ENCODE results near the gene SCNN1A. TPM values are rescaled to one million over a fixed set of nuclear protein-coding genes. Genes with fewer than 3 reads are reported as not detected.

The SCNN1A gene
- total RNA-seq, 1 donor from 2014 or later: not detected

- H3K36me3 ChIP-seq (ENCODE audit: control insufficient read depth in 3 of 3, insufficient read depth in 3 of 3, low read length in 3 of 3): peaks cover 0 to 3% (median 0%) of the 10 kb centered on the region in 3 donors
- no peaks in the 10 kb centered on the region for H3K4me1 ChIP-seq (ENCODE audit: control insufficient read depth in 3 of 3, insufficient read depth in 3 of 3, low read length in 3 of 3)
- H3K27ac ChIP-seq (ENCODE audit: low read depth, low read length): no peak overlapping the region
- H3K9me3 ChIP-seq (ENCODE audit: control insufficient read depth in 3 of 3, low read length in 3 of 3): no peaks in the 10 kb centered on the region
- no peak overlapping the region for H3K9ac ChIP-seq (ENCODE audit: low read depth in 1 of 3, low read length in 3 of 3)
- no peak overlapping the region for H3K4me3 ChIP-seq (ENCODE audit: low read length in 3 of 3)
- no peaks in the 10 kb centered on the region for H3K27me3 ChIP-seq (ENCODE audit: control insufficient read depth in 3 of 3, insufficient read depth in 3 of 3, low read length in 3 of 3)
These were observed 29.0 kb upstream of the SCNN1A start for GRCh38 chr12:6404390-6404789.

GRCh38 chr12:6399884-6400644 lies 24.7 kb upstream of the SCNN1A start:
- H3K9ac ChIP-seq (ENCODE audit: low read depth in 1 of 3, low read length in 3 of 3): no peak overlapping the region
- no peaks in the 10 kb centered on the region for H3K4me1 ChIP-seq (ENCODE audit: control insufficient read depth in 3 of 3, insufficient read depth in 3 of 3, low read length in 3 of 3)
- H3K27ac ChIP-seq (ENCODE audit: low read depth, low read length): no peak overlapping the region
- H3K9me3 ChIP-seq (ENCODE audit: control insufficient read depth in 3 of 3, low read length in 3 of 3): no peaks in the 10 kb centered on the region
- H3K36me3 ChIP-seq (ENCODE audit: control insufficient read depth in 3 of 3, insufficient read depth in 3 of 3, low read length in 3 of 3): peaks cover 0 to 3% (median 0%) of the 10 kb centered on the region in 3 donors
- H3K4me3 ChIP-seq (ENCODE audit: low read length in 3 of 3): no peak overlapping the region
- no peaks in the 10 kb centered on the region for H3K27me3 ChIP-seq (ENCODE audit: control insufficient read depth in 3 of 3, insufficient read depth in 3 of 3, low read length in 3 of 3)

GRCh38 chr12:6396031-6396430 lies 20.7 kb upstream of the SCNN1A start:
- no peak overlapping the region for H3K9ac ChIP-seq (ENCODE audit: low read depth in 1 of 3, low read length in 3 of 3)
- H3K36me3 ChIP-seq (ENCODE audit: control insufficient read depth in 3 of 3, insufficient read depth in 3 of 3, low read length in 3 of 3): peaks cover 5 to 17% (median 15%) of the 10 kb centered on the region in 3 donors
- H3K27me3 ChIP-seq (ENCODE audit: control insufficient read depth in 3 of 3, insufficient read depth in 3 of 3, low read length in 3 of 3): no peaks in the 10 kb centered on the region
- no peak overlapping the region for H3K27ac ChIP-seq (ENCODE audit: low read depth, low read length)
- H3K4me1 ChIP-seq (ENCODE audit: control insufficient read depth in 3 of 3, insufficient read depth in 3 of 3, low read length in 3 of 3): peaks cover 0 to 7% (median 0%) of the 10 kb centered on the region in 3 donors
- no peaks in the 10 kb centered on the region for H3K9me3 ChIP-seq (ENCODE audit: control insufficient read depth in 3 of 3, low read length in 3 of 3)
- no peak overlapping the region for H3K4me3 ChIP-seq (ENCODE audit: low read length in 3 of 3)

- H3K4me1 ChIP-seq (ENCODE audit: control insufficient read depth in 3 of 3, insufficient read depth in 3 of 3, low read length in 3 of 3): peaks cover 0 to 7% (median 0%) of the 10 kb centered on the region in 3 donors
- no peak overlapping the region for H3K27ac ChIP-seq (ENCODE audit: low read depth, low read length)
- H3K9me3 ChIP-seq (ENCODE audit: control insufficient read depth in 3 of 3, low read length in 3 of 3): no peaks in the 10 kb centered on the region
- H3K9ac ChIP-seq (ENCODE audit: low read depth in 1 of 3, low read length in 3 of 3): no peak overlapping the region
- peaks cover 12 to 25% (median 22%) of the 10 kb centered on the region in 3 donors for H3K36me3 ChIP-seq (ENCODE audit: control insufficient read depth in 3 of 3, insufficient read depth in 3 of 3, low read length in 3 of 3)
- H3K27me3 ChIP-seq (ENCODE audit: control insufficient read depth in 3 of 3, insufficient read depth in 3 of 3, low read length in 3 of 3): no peaks in the 10 kb centered on the region
- no peak overlapping the region for H3K4me3 ChIP-seq (ENCODE audit: low read length in 3 of 3)
These were observed 19.0 kb upstream of the SCNN1A start for GRCh38 chr12:6394398-6394797.

GRCh38 chr12:6393109-6393508 lies 17.7 kb upstream of the SCNN1A start:
- H3K9me3 ChIP-seq (ENCODE audit: control insufficient read depth in 3 of 3, low read length in 3 of 3): no peaks in the 10 kb centered on the region
- H3K9ac ChIP-seq (ENCODE audit: low read depth in 1 of 3, low read length in 3 of 3): no peak overlapping the region
- no peak overlapping the region for H3K27ac ChIP-seq (ENCODE audit: low read depth, low read length)
- no peak overlapping the region for H3K4me3 ChIP-seq (ENCODE audit: low read length in 3 of 3)
- peaks cover 0 to 7% (median 0%) of the 10 kb centered on the region in 3 donors for H3K4me1 ChIP-seq (ENCODE audit: control insufficient read depth in 3 of 3, insufficient read depth in 3 of 3, low read length in 3 of 3)
- H3K27me3 ChIP-seq (ENCODE audit: control insufficient read depth in 3 of 3, insufficient read depth in 3 of 3, low read length in 3 of 3): no peaks in the 10 kb centered on the region
- H3K36me3 ChIP-seq (ENCODE audit: control insufficient read depth in 3 of 3, insufficient read depth in 3 of 3, low read length in 3 of 3): peaks cover 25 to 36% (median 34%) of the 10 kb centered on the region in 3 donors

GRCh38 chr12:6392504-6392903 lies 17.1 kb upstream of the SCNN1A start:
- Histone ChIP-seq H3K9me3 (ENCODE audit: control insufficient read depth in 3 of 3, low read length in 3 of 3) (no peaks in the 10 kb centered on the region), H3K4me3 (ENCODE audit: low read length in 3 of 3) (no peak overlapping the region), H3K36me3 (ENCODE audit: control insufficient read depth in 3 of 3, insufficient read depth in 3 of 3, low read length in 3 of 3) (peaks cover 30 to 42% (median 40%) of the 10 kb centered on the region in 3 donors), H3K27ac (ENCODE audit: low read depth, low read length) (no peak overlapping the region), H3K27me3 (ENCODE audit: control insufficient read depth in 3 of 3, insufficient read depth in 3 of 3, low read length in 3 of 3) (no peaks in the 10 kb centered on the region), H3K9ac (ENCODE audit: low read depth in 1 of 3, low read length in 3 of 3) (peak overlapping the region in 1 of 3 donors; percentile 20), H3K4me1 (ENCODE audit: control insufficient read depth in 3 of 3, insufficient read depth in 3 of 3, low read length in 3 of 3) (peaks cover 0 to 7% (median 0%) of the 10 kb centered on the region in 3 donors)

GRCh38 chr12:6391013-6391412 lies 15.7 kb upstream of the SCNN1A start:
- Histone ChIP-seq H3K4me1 (ENCODE audit: control insufficient read depth in 3 of 3, insufficient read depth in 3 of 3, low read length in 3 of 3) (peaks cover 0 to 7% (median 2%) of the 10 kb centered on the region in 3 donors), H3K27me3 (ENCODE audit: control insufficient read depth in 3 of 3, insufficient read depth in 3 of 3, low read length in 3 of 3) (no peaks in the 10 kb centered on the region), H3K36me3 (ENCODE audit: control insufficient read depth in 3 of 3, insufficient read depth in 3 of 3, low read length in 3 of 3) (peaks cover 41 to 53% (median 53%) of the 10 kb centered on the region in 3 donors), H3K9ac (ENCODE audit: low read depth in 1 of 3, low read length in 3 of 3) (no peak overlapping the region), H3K9me3 (ENCODE audit: control insufficient read depth in 3 of 3, low read length in 3 of 3) (no peaks in the 10 kb centered on the region), H3K27ac (ENCODE audit: low read depth, low read length) (no peak overlapping the region), H3K4me3 (ENCODE audit: low read length in 3 of 3) (no peak overlapping the region)

- Histone ChIP-seq H3K36me3 (ENCODE audit: control insufficient read depth in 3 of 3, insufficient read depth in 3 of 3, low read length in 3 of 3) (peaks cover 44 to 56% (median 55%) of the 10 kb centered on the region in 3 donors), H3K9ac (ENCODE audit: low read depth in 1 of 3, low read length in 3 of 3) (no peak overlapping the region), H3K4me3 (ENCODE audit: low read length in 3 of 3) (no peak overlapping the region), H3K9me3 (ENCODE audit: control insufficient read depth in 3 of 3, low read length in 3 of 3) (no peaks in the 10 kb centered on the region), H3K27ac (ENCODE audit: low read depth, low read length) (no peak overlapping the region), H3K4me1 (ENCODE audit: control insufficient read depth in 3 of 3, insufficient read depth in 3 of 3, low read length in 3 of 3) (peaks cover 2 to 9% (median 8%) of the 10 kb centered on the region in 3 donors), H3K27me3 (ENCODE audit: control insufficient read depth in 3 of 3, insufficient read depth in 3 of 3, low read length in 3 of 3) (no peaks in the 10 kb centered on the region)
These were observed 14.9 kb upstream of the SCNN1A start for GRCh38 chr12:6390084-6390799.

GRCh38 chr12:6387541-6387940 lies 12.2 kb upstream of the SCNN1A start:
- Histone ChIP-seq H3K27ac (ENCODE audit: low read depth, low read length) (no peak overlapping the region), H3K9me3 (ENCODE audit: control insufficient read depth in 3 of 3, low read length in 3 of 3) (no peaks in the 10 kb centered on the region), H3K9ac (ENCODE audit: low read depth in 1 of 3, low read length in 3 of 3) (peak overlapping the region in 1 of 3 donors; percentile 25), H3K27me3 (ENCODE audit: control insufficient read depth in 3 of 3, insufficient read depth in 3 of 3, low read length in 3 of 3) (no peaks in the 10 kb centered on the region), H3K36me3 (ENCODE audit: control insufficient read depth in 3 of 3, insufficient read depth in 3 of 3, low read length in 3 of 3) (peaks cover 42 to 47% (median 46%) of the 10 kb centered on the region in 3 donors), H3K4me3 (ENCODE audit: low read length in 3 of 3) (no peak overlapping the region), H3K4me1 (ENCODE audit: control insufficient read depth in 3 of 3, insufficient read depth in 3 of 3, low read length in 3 of 3) (peaks cover 22 to 32% (median 30%) of the 10 kb centered on the region in 3 donors)

GRCh38 chr12:6386491-6386890 lies 11.1 kb upstream of the SCNN1A start:
- no peaks in the 10 kb centered on the region for H3K27me3 ChIP-seq (ENCODE audit: control insufficient read depth in 3 of 3, insufficient read depth in 3 of 3, low read length in 3 of 3)
- no peak overlapping the region for H3K9ac ChIP-seq (ENCODE audit: low read depth in 1 of 3, low read length in 3 of 3)
- H3K4me1 ChIP-seq (ENCODE audit: control insufficient read depth in 3 of 3, insufficient read depth in 3 of 3, low read length in 3 of 3): peaks cover 22 to 35% (median 22%) of the 10 kb centered on the region in 3 donors
- no peak overlapping the region for H3K4me3 ChIP-seq (ENCODE audit: low read length in 3 of 3)
- H3K9me3 ChIP-seq (ENCODE audit: control insufficient read depth in 3 of 3, low read length in 3 of 3): no peaks in the 10 kb centered on the region
- H3K27ac ChIP-seq (ENCODE audit: low read depth, low read length): no peak overlapping the region
- peaks cover 42 to 47% (median 45%) of the 10 kb centered on the region in 3 donors for H3K36me3 ChIP-seq (ENCODE audit: control insufficient read depth in 3 of 3, insufficient read depth in 3 of 3, low read length in 3 of 3)
